HG03432 (cell line): ENCODE data around the gene FGF14.
"Not testable (repeated sequence)": the region's sequence is repeated elsewhere in the genome, so short reads cannot be mapped to it uniquely, and the experiment has no call there.

Experiments
- ATAC-seq: cut with Tn5 transposase; IDR thresholded peaks from one replicate; pipeline ENCODE4 v1.9.1; 2021; ENCODE audit warnings: mild to moderate bottlenecking, moderate library complexity; ENCODE audit not compliant: unreplicated experiment

Gene FGF14

DNA sequence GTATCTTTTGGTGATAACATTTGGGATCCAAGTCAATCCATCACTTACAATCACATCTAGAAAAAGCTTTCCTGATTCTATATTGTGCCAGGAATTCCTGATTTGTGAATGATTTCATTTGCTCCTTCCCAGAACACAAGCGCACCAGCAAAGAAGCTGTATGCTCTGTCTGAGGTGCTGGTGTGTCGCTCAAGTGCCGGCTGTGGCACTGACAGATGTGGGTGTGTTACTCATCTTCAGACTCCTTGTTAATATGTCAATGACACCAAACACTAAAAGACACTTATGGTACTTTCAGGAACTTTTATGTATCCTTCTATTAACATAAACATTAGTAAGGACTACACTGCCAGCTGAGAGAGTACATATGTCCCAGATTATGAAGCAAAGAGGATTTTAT lies 520.3 kb downstream of the FGF14 start:
- ATAC-seq = no peak

DNA sequence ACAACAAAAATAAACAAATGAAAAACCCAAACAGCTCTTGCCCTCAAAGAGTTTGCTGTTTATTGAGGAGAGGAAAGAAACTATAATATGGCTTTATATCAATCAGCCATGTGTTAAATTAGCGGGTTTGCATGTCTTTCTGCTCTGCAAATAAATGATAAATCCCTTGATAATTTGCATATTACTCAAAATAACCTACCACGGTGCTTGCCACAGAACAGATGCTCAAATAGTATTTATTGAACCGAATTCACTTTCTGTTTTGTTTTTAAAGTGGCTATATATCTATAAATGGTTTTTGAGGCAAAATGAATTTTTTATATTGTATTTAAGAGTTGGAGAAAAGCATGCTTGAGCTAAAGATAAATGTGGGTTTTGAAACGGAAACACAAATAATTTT lies 521.3 kb downstream of the FGF14 start:
- no peak for ATAC-seq

DNA sequence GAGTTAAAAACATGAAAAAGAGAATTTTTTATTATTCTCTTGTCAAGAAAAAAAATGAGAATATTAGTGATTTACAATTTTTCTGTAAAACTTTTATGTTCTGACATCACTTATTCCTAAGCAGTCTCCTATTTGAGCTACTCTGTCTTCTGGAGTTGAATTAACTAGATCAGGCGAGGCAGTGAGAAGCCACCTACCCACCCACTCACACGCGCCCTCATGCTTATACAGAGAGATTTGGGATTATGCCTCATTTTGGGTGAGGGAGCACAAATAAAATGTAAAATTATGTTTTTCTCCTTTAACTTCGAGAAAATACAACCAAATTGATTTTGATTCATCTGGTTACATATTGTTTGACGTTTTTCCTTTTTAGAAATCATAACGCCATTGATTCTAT lies 524.9 kb downstream of the FGF14 start:
- no peak for ATAC-seq

- ATAC-seq = no peak
Observed at GRCh38 chr13:101875717-101876393, 526.0 kb downstream of the FGF14 start.

DNA sequence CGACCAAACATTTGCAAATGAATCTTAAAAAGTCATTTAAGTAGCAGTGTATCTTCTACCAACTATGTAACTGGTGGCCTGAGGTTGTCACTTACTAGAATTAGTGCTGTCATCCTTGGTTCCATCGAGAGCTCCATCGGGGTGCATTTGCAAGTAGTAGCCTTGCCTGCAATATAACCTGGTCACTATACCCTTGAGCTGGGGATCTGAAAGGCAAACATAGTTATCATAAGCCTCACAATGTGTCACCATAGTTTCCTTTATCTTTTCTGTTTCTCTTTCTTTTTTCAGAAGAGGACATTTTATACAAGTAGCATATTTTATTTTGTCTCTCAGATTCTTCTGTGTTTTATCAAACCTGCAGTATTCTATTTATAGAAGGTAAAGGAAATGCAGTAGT lies 526.8 kb downstream of the FGF14 start:
- no peak for ATAC-seq

- ATAC-seq = peak; percentile 86
Observed at GRCh38 chr13:101869553-101869952, 532.3 kb downstream of the FGF14 start.

- peak; percentile 34 for ATAC-seq
Observed at GRCh38 chr13:101868585-101869469, 533.0 kb downstream of the FGF14 start.

DNA sequence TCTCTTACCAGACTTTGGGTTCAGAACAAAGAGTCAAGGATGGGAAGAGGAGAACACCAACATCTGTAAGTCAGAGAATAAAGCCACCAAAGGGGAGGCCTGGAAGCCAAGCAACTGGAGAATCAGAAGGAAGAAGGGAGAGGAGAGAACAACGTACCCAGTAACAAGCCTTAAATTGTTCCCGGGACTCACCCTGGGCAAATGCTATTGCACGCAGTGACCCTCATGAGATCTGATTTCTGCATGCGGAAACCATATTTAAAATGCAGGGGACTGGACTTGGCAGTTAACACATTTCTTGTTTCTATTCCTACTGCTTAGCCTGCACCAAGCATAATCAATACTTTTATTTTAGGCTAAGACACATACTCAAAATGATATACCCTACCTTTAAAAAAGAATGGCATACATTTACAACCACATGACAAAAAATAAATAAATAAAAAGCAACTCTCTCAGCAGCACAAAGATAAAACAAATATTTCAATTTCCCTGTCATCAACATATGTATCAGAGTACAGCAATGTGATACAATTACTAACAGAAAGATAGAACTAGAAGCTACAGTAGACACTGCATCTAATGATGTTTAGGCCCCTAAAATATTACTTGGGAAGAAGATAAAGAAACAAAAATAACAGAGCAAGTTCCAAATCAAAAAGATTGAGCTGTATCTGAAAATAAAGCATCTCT lies 534.8 kb downstream of the FGF14 start:
- ATAC-seq = no peak

DNA sequence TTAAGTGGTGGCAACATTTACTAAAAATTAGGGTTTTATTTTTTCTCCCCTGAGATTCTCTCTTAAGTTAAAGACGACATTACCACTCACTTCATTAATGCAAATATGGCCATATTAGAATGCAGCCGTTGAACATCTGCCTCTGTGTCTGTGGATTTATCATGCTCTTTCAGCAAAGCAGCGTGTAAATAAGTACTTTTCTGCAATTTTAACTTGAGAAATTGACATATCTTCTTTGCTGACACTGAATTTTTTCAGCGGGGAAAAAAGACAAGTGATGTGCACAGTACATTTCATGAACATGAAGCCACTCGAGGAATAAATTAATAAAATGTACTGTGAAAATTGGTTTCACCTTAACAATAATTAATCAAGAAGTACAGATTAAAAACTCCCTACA lies 543.0 kb downstream of the FGF14 start:
- no peak for ATAC-seq

GRCh38 chr13:101846701-101847100 lies 555.1 kb downstream of the FGF14 start:
- no peak for ATAC-seq

GRCh38 chr13:101846249-101846648 lies 555.6 kb downstream of the FGF14 start:
- ATAC-seq = no peak

GRCh38 chr13:101845245-101846020 lies 556.4 kb downstream of the FGF14 start:
- ATAC-seq = no peak

DNA sequence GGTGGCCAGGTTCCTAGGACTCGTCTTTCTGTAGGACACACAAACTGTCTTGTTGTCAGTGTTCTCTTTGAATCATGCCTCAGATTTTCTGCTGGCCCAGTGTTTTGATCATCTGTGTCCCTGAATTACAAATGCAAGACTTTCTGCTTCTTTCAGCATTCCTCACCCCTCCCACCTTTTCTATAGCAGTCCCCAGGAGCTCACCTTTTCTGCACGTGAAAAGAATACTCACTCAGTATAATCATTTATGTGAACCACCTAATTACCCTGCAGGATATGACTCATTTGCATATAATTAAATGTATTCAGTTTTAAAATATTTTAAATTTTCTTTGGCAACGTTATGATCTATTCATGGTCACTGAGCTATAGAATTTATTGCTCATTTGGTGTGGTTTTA lies 560.1 kb downstream of the FGF14 start:
- no peak for ATAC-seq

DNA sequence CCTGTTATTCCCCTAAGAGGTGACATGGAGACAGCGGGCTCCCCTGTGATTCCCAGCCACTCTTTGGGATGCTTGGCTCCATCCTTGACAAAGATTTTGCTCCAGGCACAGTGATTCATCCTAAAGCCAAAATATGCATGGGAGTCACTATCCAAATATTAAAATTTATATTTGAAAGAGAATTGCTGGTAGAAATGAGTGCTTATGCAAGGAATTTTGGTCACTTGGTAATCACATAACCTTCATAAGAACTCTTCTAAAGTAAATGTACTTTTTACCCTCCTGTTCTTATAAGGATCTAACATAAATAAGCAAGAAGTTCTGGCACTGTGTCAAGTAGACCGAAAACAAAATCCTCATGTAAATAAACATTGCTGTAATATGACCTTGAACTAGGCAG lies 563.5 kb downstream of the FGF14 start:
- ATAC-seq = no peak

DNA sequence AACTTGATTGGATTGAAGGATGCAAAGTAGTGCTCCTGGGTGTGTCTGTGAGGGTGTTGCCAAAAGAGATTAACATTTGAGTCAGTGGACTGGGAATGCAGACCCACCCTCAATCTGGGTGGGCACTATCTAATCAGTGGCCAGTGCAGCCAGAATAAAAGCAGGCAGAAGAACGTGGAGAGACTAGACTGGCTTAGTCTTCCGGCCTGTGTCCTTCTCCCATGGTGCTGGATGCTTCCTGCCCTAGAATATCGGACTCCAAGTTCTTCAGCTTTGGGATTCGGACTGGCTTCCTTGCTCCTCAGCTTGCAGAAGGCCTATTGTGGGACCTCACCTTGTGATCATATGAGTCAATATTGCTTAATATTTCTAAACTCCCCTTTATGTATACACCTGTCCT lies 564.1 kb downstream of the FGF14 start:
- not testable (repeated sequence) for ATAC-seq

- no peak for ATAC-seq
Observed at GRCh38 chr13:101837288-101837687, 564.6 kb downstream of the FGF14 start.

- no peak for ATAC-seq
Observed at GRCh38 chr13:101835920-101836319, 565.9 kb downstream of the FGF14 start.

DNA sequence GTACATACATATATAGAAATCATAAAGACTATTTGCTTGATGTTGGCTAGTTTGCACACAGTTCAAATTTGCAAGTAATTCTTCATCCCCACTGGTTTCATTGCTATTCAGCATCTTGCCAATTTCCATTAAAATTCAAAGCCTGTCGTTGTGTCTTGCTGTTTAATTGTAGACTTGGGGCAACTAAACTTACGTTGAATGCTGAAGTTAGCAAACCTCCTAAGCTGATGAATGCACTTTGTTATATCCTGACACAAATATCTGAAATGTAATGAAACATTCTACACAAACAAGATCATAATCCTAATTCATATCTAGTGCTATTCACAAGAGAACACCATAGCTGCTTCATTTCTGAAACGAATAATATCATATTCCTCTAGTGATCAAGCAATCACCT lies 568.2 kb downstream of the FGF14 start:
- ATAC-seq = no peak

DNA sequence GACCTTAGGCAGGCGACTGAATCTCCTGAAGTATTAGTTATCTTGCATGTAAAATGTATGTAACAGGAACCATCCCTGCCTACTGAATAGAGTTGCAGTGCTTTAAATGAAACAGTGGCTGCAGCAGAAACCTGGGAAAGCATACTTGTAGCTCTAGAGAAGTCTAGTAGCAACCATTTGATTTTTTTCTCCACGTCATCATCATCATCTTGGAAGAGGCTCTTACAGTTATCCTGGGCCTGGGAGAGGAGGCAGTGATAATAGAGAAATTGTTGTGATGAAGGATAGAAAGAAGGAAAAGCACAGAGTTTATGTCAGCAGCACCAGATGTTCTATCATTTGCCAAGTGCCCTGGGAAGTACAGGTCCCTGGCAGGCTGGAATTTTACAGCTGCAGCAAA lies 571.8 kb downstream of the FGF14 start:
- no peak for ATAC-seq

DNA sequence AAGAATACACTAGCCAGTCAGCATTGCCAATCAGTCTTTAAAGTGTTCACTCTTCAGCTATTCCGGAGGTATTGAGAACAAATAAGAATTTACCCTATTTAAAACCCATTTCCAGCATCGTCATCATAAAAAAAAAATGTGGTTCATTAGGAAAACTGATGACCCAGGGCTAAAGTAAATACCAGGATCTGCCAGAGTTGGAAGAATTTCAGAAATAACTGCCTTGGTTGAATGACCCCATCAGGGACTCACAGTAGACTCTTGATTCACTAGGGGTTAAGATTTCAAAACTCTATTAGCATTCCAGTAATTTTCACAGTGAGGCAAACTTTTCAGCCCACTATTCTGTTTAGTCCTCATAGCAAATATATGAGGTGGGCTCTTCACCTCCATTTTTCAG lies 572.4 kb downstream of the FGF14 start:
- ATAC-seq = no peak

GRCh38 chr13:101828119-101828518 lies 573.7 kb downstream of the FGF14 start:
- no peak for ATAC-seq
